Measurements from ENCODE around the gene NCAPD3. TPM values are rescaled to one million over a fixed set of nuclear protein-coding genes. Genes with fewer than 3 reads are reported as not detected.
A peak's percentile ranks its signal among the peaks of the same experiment; 100 is the strongest.

NCAPD3 gene
- total and polyA plus RNA-seq, 3 experiments from 2014 or later = 14.3 to 80.4 (median 76.7) TPM

GRCh38 chr11:134242376-134242775 is 18.6 kb upstream of the NCAPD3 start:
- no peaks in the 10 kb centered on the region for H3K27me3 ChIP-seq (ENCODE audit: insufficient read depth, low read length, poor library complexity, severe bottlenecking)
- Mint-ChIP-seq H3K27ac (peak overlapping the region in 1 of 8 donors; percentile 9), H3K9me3 (no peaks in the 10 kb centered on the region), H3K27me3 (no peaks in the 10 kb centered on the region), H3K4me1 (peaks cover 0 to 2% (median 0%) of the 10 kb centered on the region in 3 donors), H3K36me3 (peaks cover 4 to 89% (median 28%) of the 10 kb centered on the region in 3 donors), H3K4me3 (no peak overlapping the region)
- POLR2A ChIA-PET = no interaction called here
- H3K9me3 ChIP-seq (ENCODE audit: low read length) = no peaks in the 10 kb centered on the region
- H3K27ac ChIP-seq (ENCODE audit: low read depth, low read length) = no peak overlapping the region
- H3K4me1 ChIP-seq (ENCODE audit: insufficient read depth, low read length) = no peaks in the 10 kb centered on the region
- CTCF ChIA-PET = interaction anchor here (4.1 kb wide), 1 partner anchor 35 kb away, joined by 19 read pairs; no protein-coding TSS in a partner anchor
- H3K4me3 ChIP-seq (ENCODE audit: low read length) = no peak overlapping the region
- DNase-seq = no peak
- H3K36me3 ChIP-seq (ENCODE audit: insufficient read depth, low read length) = peaks cover 28% of the 10 kb centered on the region

GRCh38 chr11:134240592-134240991 is 16.8 kb upstream of the NCAPD3 start:
- Mint-ChIP-seq H3K4me1 (peaks cover 0 to 12% (median 0%) of the 10 kb centered on the region in 3 donors), H3K27ac (peak overlapping the region in 1 of 8 donors; percentile 33), H3K36me3 (peaks cover 7 to 87% (median 31%) of the 10 kb centered on the region in 3 donors), H3K27me3 (no peaks in the 10 kb centered on the region), H3K4me3 (no peak overlapping the region), H3K9me3 (no peaks in the 10 kb centered on the region)
- Histone ChIP-seq H3K27me3 (ENCODE audit: insufficient read depth, low read length, poor library complexity, severe bottlenecking) (no peaks in the 10 kb centered on the region), H3K4me3 (ENCODE audit: low read length) (no peak overlapping the region), H3K36me3 (ENCODE audit: insufficient read depth, low read length) (peaks cover 34% of the 10 kb centered on the region), H3K27ac (ENCODE audit: low read depth, low read length) (no peak overlapping the region), H3K9me3 (ENCODE audit: low read length) (no peaks in the 10 kb centered on the region), H3K4me1 (ENCODE audit: insufficient read depth, low read length) (no peaks in the 10 kb centered on the region)
- no peak for DNase-seq
- ChIA-PET POLR2A (no interaction called here), CTCF (no interaction called here)

GRCh38 chr11:134238956-134239355 is 15.2 kb upstream of the NCAPD3 start:
- H3K27me3 Mint-ChIP-seq = no peaks in the 10 kb centered on the region
- Histone ChIP-seq H3K4me3 (ENCODE audit: low read length) (no peak overlapping the region), H3K9me3 (ENCODE audit: low read length) (no peaks in the 10 kb centered on the region), H3K27ac (ENCODE audit: low read depth, low read length) (no peak overlapping the region), H3K27me3 (ENCODE audit: insufficient read depth, low read length, poor library complexity, severe bottlenecking) (no peaks in the 10 kb centered on the region), H3K36me3 (ENCODE audit: insufficient read depth, low read length) (peaks cover 41% of the 10 kb centered on the region), H3K4me1 (ENCODE audit: insufficient read depth, low read length) (no peaks in the 10 kb centered on the region)
- DNase-seq = no peak
- H3K4me3 Mint-ChIP-seq = no peak overlapping the region
- ChIA-PET POLR2A (no interaction called here), CTCF (interaction anchor here (0.7 to 1.6 kb wide), 3 partner anchors 12 to 24 kb away, joined by 3 to 5 read pairs (median 3); partner anchors contain the start of gene VPS26B)
- peaks cover 0 to 16% (median 1%) of the 10 kb centered on the region in 3 donors for H3K4me1 Mint-ChIP-seq
- peak overlapping the region in 2 of 8 donors; percentile 24 to 81 for H3K27ac Mint-ChIP-seq
- no peaks in the 10 kb centered on the region for H3K9me3 Mint-ChIP-seq
- H3K36me3 Mint-ChIP-seq = peaks cover 7 to 85% (median 29%) of the 10 kb centered on the region in 3 donors

- H3K4me1 Mint-ChIP-seq = peaks cover 7 to 21% (median 8%) of the 10 kb centered on the region in 3 donors
- peaks cover 41% of the 10 kb centered on the region for H3K36me3 ChIP-seq (ENCODE audit: insufficient read depth, low read length)
- no peak overlapping the region for H3K4me3 Mint-ChIP-seq
- H3K27me3 ChIP-seq (ENCODE audit: insufficient read depth, low read length, poor library complexity, severe bottlenecking) = no peaks in the 10 kb centered on the region
- H3K36me3 Mint-ChIP-seq = peaks cover 7 to 74% (median 28%) of the 10 kb centered on the region in 3 donors
- ChIA-PET CTCF (no interaction called here), POLR2A (no interaction called here)
- peaks cover 5% of the 10 kb centered on the region for H3K4me1 ChIP-seq (ENCODE audit: insufficient read depth, low read length)
- DNase-seq = no peak
- H3K9me3 ChIP-seq (ENCODE audit: low read length) = no peaks in the 10 kb centered on the region
- H3K9me3 Mint-ChIP-seq = no peaks in the 10 kb centered on the region
- no peak overlapping the region for H3K27ac ChIP-seq (ENCODE audit: low read depth, low read length)
- no peak overlapping the region for H3K4me3 ChIP-seq (ENCODE audit: low read length)
- peak overlapping the region in 5 of 8 donors; percentile 5 to 78 (median 24) for H3K27ac Mint-ChIP-seq
- no peaks in the 10 kb centered on the region for H3K27me3 Mint-ChIP-seq
Measured at GRCh38 chr11:134237557-134237922, 13.8 kb upstream of the NCAPD3 start.

- peak overlapping the region in 5 of 8 donors; percentile 5 to 78 (median 24) for H3K27ac Mint-ChIP-seq
- H3K27ac ChIP-seq (ENCODE audit: low read depth, low read length) = no peak overlapping the region
- H3K9me3 Mint-ChIP-seq = no peaks in the 10 kb centered on the region
- no peak for DNase-seq
- H3K27me3 Mint-ChIP-seq = no peaks in the 10 kb centered on the region
- no peaks in the 10 kb centered on the region for H3K27me3 ChIP-seq (ENCODE audit: insufficient read depth, low read length, poor library complexity, severe bottlenecking)
- H3K9me3 ChIP-seq (ENCODE audit: low read length) = no peaks in the 10 kb centered on the region
- no peak overlapping the region for H3K4me3 ChIP-seq (ENCODE audit: low read length)
- CTCF ChIA-PET = no interaction called here
- H3K36me3 Mint-ChIP-seq = peaks cover 7 to 71% (median 24%) of the 10 kb centered on the region in 3 donors
- H3K4me1 ChIP-seq (ENCODE audit: insufficient read depth, low read length) = peaks cover 10% of the 10 kb centered on the region
- no peak overlapping the region for H3K4me3 Mint-ChIP-seq
- peaks cover 41% of the 10 kb centered on the region for H3K36me3 ChIP-seq (ENCODE audit: insufficient read depth, low read length)
- peaks cover 12 to 27% (median 12%) of the 10 kb centered on the region in 3 donors for H3K4me1 Mint-ChIP-seq
- POLR2A ChIA-PET = no interaction called here
Measured at GRCh38 chr11:134236834-134237556, 13.2 kb upstream of the NCAPD3 start.

GRCh38 chr11:134235399-134235798 is 11.6 kb upstream of the NCAPD3 start:
- Histone ChIP-seq H3K4me1 (ENCODE audit: insufficient read depth, low read length) (peaks cover 20% of the 10 kb centered on the region), H3K27me3 (ENCODE audit: insufficient read depth, low read length, poor library complexity, severe bottlenecking) (no peaks in the 10 kb centered on the region), H3K4me3 (ENCODE audit: low read length) (no peak overlapping the region), H3K9me3 (ENCODE audit: low read length) (no peaks in the 10 kb centered on the region), H3K27ac (ENCODE audit: low read depth, low read length) (no peak overlapping the region), H3K36me3 (ENCODE audit: insufficient read depth, low read length) (peaks cover 37% of the 10 kb centered on the region)
- DNase-seq = no peak
- Mint-ChIP-seq H3K36me3 (peaks cover 7 to 69% (median 26%) of the 10 kb centered on the region in 3 donors), H3K4me3 (no peak overlapping the region), H3K27ac (no peak overlapping the region), H3K27me3 (no peaks in the 10 kb centered on the region), H3K9me3 (no peaks in the 10 kb centered on the region), H3K4me1 (peaks cover 21 to 40% (median 26%) of the 10 kb centered on the region in 3 donors)
- ChIA-PET POLR2A (no interaction called here), CTCF (interaction anchor here (2.9 kb wide), 1 partner anchor 9 kb away, joined by 11 read pairs; no protein-coding TSS in a partner anchor)

- Histone ChIP-seq H3K36me3 (ENCODE audit: insufficient read depth, low read length) (peaks cover 23% of the 10 kb centered on the region), H3K9me3 (ENCODE audit: low read length) (no peaks in the 10 kb centered on the region), H3K27me3 (ENCODE audit: insufficient read depth, low read length, poor library complexity, severe bottlenecking) (no peaks in the 10 kb centered on the region), H3K4me1 (ENCODE audit: insufficient read depth, low read length) (peaks cover 37% of the 10 kb centered on the region), H3K27ac (ENCODE audit: low read depth, low read length) (no peak overlapping the region), H3K4me3 (ENCODE audit: low read length) (no peak overlapping the region)
- no peak overlapping the region for H3K4me3 Mint-ChIP-seq
- no peak for DNase-seq
- peaks cover 7 to 61% (median 24%) of the 10 kb centered on the region in 3 donors for H3K36me3 Mint-ChIP-seq
- CTCF ChIA-PET = interaction anchor here (1.4 to 2.9 kb wide), 2 partner anchors 10 to 28 kb away, joined by 4 to 11 read pairs; no protein-coding TSS in a partner anchor
- H3K27me3 Mint-ChIP-seq = no peaks in the 10 kb centered on the region
- no peaks in the 10 kb centered on the region for H3K9me3 Mint-ChIP-seq
- POLR2A ChIA-PET = no interaction called here
- peaks cover 38 to 56% (median 42%) of the 10 kb centered on the region in 3 donors for H3K4me1 Mint-ChIP-seq
- H3K27ac Mint-ChIP-seq = peak overlapping the region in 2 of 8 donors; percentile 50 to 75
Measured at GRCh38 chr11:134233729-134234179, 10.0 kb upstream of the NCAPD3 start.

GRCh38 chr11:134231958-134232659 is 8.3 kb upstream of the NCAPD3 start:
- Histone ChIP-seq H3K36me3 (ENCODE audit: insufficient read depth, low read length) (peaks cover 16% of the 10 kb centered on the region), H3K4me1 (ENCODE audit: insufficient read depth, low read length) (peaks cover 52% of the 10 kb centered on the region), H3K9me3 (ENCODE audit: low read length) (no peaks in the 10 kb centered on the region), H3K27ac (ENCODE audit: low read depth, low read length) (no peak overlapping the region), H3K27me3 (ENCODE audit: insufficient read depth, low read length, poor library complexity, severe bottlenecking) (no peaks in the 10 kb centered on the region), H3K4me3 (ENCODE audit: low read length) (no peak overlapping the region)
- Mint-ChIP-seq H3K9me3 (no peaks in the 10 kb centered on the region), H3K27me3 (no peaks in the 10 kb centered on the region), H3K4me1 (peaks cover 54 to 68% (median 58%) of the 10 kb centered on the region in 3 donors), H3K36me3 (peaks cover 1 to 48% (median 16%) of the 10 kb centered on the region in 3 donors), H3K27ac (peak overlapping the region in 5 of 8 donors; percentile 37 to 88 (median 49)), H3K4me3 (peak overlapping the region in 1 of 7 donors; percentile 66)
- ChIA-PET CTCF (interaction anchor here (0.9 to 1.4 kb wide), 2 partner anchors 25 kb away, joined by 3 read pairs; no protein-coding TSS in a partner anchor), POLR2A (no interaction called here)
- DNase-seq = no peak
